GM12873 (cell line): ENCODE data around the gene EPB41L5.

Source experiments
- CTCF ChIP-seq: IDR thresholded peaks from 2 replicates; pipeline ENCODE4 v1.5.1; 2012; ENCODE audit warnings: low read depth, mild to moderate bottlenecking, moderate library complexity, low read length, control low read depth; ENCODE audit not compliant: insufficient read depth; ENCODE audit errors: missing control alignments

EPB41L5 gene

GRCh38 chr2:120177973-120178372 lies 165.1 kb downstream of the EPB41L5 start:
- TF ChIP-seq CTCF: no peak

GRCh38 chr2:120179396-120179795 lies 166.5 kb downstream of the EPB41L5 start:
- no peak for TF ChIP-seq CTCF

GRCh38 chr2:120180066-120180465 lies 167.2 kb downstream of the EPB41L5 start:
- no peak for TF ChIP-seq CTCF

- TF ChIP-seq CTCF: peak; percentile 13
Observed at GRCh38 chr2:120182019-120182560, 169.2 kb downstream of the EPB41L5 start.

GRCh38 chr2:120189189-120189588 lies 176.3 kb downstream of the EPB41L5 start:
- no peak for TF ChIP-seq CTCF

- no peak for TF ChIP-seq CTCF
Observed at GRCh38 chr2:120192280-120192679, 179.4 kb downstream of the EPB41L5 start.

- no peak for TF ChIP-seq CTCF
Observed at GRCh38 chr2:120195553-120195952, 182.7 kb downstream of the EPB41L5 start.
